Karpas-422 (cell line): ENCODE measurements around the gene ROBO2. TPM values are rescaled to one million over a fixed set of nuclear protein-coding genes. Genes with fewer than 3 reads are reported as not detected.
A peak's percentile ranks its signal among the peaks of the same experiment; 100 is the strongest.

ENCODE experiments used
- DNase-seq: peaks from one replicate; pipeline ENCODE4 v3.0.0-alpha.2; 2015
- H2AFZ ChIP-seq: fragments of 200-600 bp; sonication (generic); 2 replicates; pipeline ENCODE4 v1.6.1; 2014; ENCODE audit warnings: antibody characterized with exemption, low read length, mixed read lengths
- H3K27ac ChIP-seq: fragments of 200-600 bp; sonication (generic); 2 replicates; pipeline ENCODE4 v1.5.1; 2014; ENCODE audit warnings: mild to moderate bottlenecking, low read length, moderate library complexity
- H3K27me3 ChIP-seq: fragments of 200-600 bp; sonication (generic); 2 replicates; pipeline ENCODE4 v1.6.1; 2014; ENCODE audit warnings: low read length, mixed read lengths
- H3K36me3 ChIP-seq: fragments of 200-600 bp; sonication (generic); 2 replicates; pipeline ENCODE4 v1.6.1; 2014; ENCODE audit warnings: low read length, mixed read lengths; ENCODE audit not compliant: insufficient read depth
- H3K4me1 ChIP-seq: fragments of 200-600 bp; sonication (generic); 2 replicates; pipeline ENCODE4 v1.6.1; 2014; ENCODE audit warnings: mild to moderate bottlenecking, low read length, mixed read lengths
- H3K4me2 ChIP-seq: fragments of 200-600 bp; sonication (generic); 2 replicates; pipeline ENCODE4 v1.6.1; 2014; ENCODE audit warnings: low read length, low read depth, mild to moderate bottlenecking; ENCODE audit not compliant: poor library complexity, severe bottlenecking
- H3K4me3 ChIP-seq: fragments of 200-600 bp; sonication (generic); 2 replicates; pipeline ENCODE4 v1.5.1; 2014; ENCODE audit warnings: mild to moderate bottlenecking, antibody characterized with exemption, low read length, mixed read lengths
- H3K79me2 ChIP-seq: fragments of 200-600 bp; sonication (generic); 2 replicates; pipeline ENCODE4 v1.6.1; 2014; ENCODE audit warnings: mild to moderate bottlenecking, low read length, mixed read lengths
- H3K9ac ChIP-seq: fragments of 200-600 bp; sonication (generic); 2 replicates; pipeline ENCODE4 v1.6.0; 2014; ENCODE audit warnings: low read length
- H3K9me2 ChIP-seq: fragments of 200-600 bp; sonication (generic), shearing (Covaris generic); replicated peaks from 2 replicates; pipeline ENCODE4 v1.6.0; 2014; ENCODE audit warnings: mild to moderate bottlenecking, low read length, moderate library complexity; ENCODE audit not compliant: insufficient read depth
- H3K9me3 ChIP-seq: fragments of 300-700, 200-600 bp; sonication (generic); 2 replicates; pipeline ENCODE4 v1.6.1; 2014; ENCODE audit warnings: low read length, mixed read lengths
- H4K20me1 ChIP-seq: fragments of 200-600 bp; sonication (generic); 2 replicates; pipeline ENCODE4 v1.6.1; 2014; ENCODE audit warnings: mild to moderate bottlenecking, antibody characterized with exemption, low read length, low read depth; ENCODE audit not compliant: insufficient read depth
- total RNA-seq: library from RNA; depleted of rRNA; stranded (reverse); fragments of >200 nt; shearing (Covaris generic); gene quantifications from 2 replicates; pipeline ENCODE4 v1.2.3, GENCODE V29; 2014; ENCODE audit warnings: low replicate concordance

The ROBO2 gene
- total RNA-seq, 1 experiment from 2014 or later, result 262 TPM

DNA sequence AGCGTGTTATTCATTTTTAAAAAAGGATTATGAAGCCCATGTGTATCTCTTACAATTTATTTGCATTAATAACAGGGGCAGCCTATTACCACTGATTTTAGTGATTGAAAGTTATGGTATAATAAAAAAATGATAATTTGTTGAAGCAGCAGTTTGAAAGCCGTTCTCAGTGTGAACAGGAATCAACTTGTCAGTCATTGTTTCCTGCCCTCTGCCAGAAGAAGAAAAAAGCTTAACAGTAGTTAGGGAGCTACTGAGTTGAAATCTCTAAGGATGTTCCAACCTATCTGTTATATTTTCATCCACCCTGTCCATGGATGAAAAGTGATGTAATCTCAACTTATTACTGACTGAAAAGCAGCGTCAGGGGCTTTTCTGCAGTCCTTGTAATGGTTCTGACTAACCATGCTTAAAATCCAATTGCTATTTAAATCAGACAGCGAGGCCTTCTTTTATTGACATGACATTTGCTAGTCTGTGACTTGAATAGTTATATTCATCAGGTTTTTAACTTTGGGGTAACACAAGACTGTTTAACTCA, 486.7 kb downstream of the ROBO2 start:
- peaks cover 38% of the 10 kb centered on the region for H3K4me1 ChIP-seq
- H3K9me2 ChIP-seq, result no peaks in the 10 kb centered on the region
- no peaks in the 10 kb centered on the region for H3K79me2 ChIP-seq
- no peaks in the 10 kb centered on the region for H3K9me3 ChIP-seq
- no peaks in the 10 kb centered on the region for H4K20me1 ChIP-seq
- H2AFZ ChIP-seq, result peak overlapping the region; percentile 75
- no peak overlapping the region for H3K9ac ChIP-seq
- no peak overlapping the region for H3K27ac ChIP-seq
- H3K4me2 ChIP-seq, result no peak overlapping the region
- DNase-seq, result no peak
- H3K36me3 ChIP-seq, result no peaks in the 10 kb centered on the region
- H3K27me3 ChIP-seq, result no peaks in the 10 kb centered on the region
- no peak overlapping the region for H3K4me3 ChIP-seq

DNA sequence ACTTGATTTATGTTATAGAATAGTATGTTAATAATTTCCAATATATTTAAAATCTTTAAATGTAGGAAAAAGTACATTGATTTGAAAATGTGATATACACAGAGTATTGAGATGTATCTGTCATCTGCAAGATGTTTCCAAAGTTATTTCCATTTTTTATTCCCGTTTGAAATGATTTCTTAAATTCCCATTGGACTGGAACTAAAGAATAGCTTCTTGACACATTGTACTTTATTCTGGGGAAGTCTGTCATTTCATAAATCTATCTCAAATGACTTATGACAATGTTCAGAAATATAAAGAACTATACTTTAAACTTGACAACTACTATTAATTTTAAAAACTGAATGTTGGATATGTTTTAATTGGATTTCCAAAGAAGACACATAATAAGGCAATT, 489.6 kb downstream of the ROBO2 start:
- no peaks in the 10 kb centered on the region for H3K79me2 ChIP-seq
- peaks cover 32% of the 10 kb centered on the region for H3K4me1 ChIP-seq
- no peak overlapping the region for H3K4me2 ChIP-seq
- no peak overlapping the region for H3K27ac ChIP-seq
- no peaks in the 10 kb centered on the region for H3K36me3 ChIP-seq
- H4K20me1 ChIP-seq, result no peaks in the 10 kb centered on the region
- no peaks in the 10 kb centered on the region for H3K27me3 ChIP-seq
- H2AFZ ChIP-seq, result no peak overlapping the region
- no peaks in the 10 kb centered on the region for H3K9me3 ChIP-seq
- no peak overlapping the region for H3K9ac ChIP-seq
- DNase-seq, result no peak
- no peaks in the 10 kb centered on the region for H3K9me2 ChIP-seq
- H3K4me3 ChIP-seq, result no peak overlapping the region

DNA sequence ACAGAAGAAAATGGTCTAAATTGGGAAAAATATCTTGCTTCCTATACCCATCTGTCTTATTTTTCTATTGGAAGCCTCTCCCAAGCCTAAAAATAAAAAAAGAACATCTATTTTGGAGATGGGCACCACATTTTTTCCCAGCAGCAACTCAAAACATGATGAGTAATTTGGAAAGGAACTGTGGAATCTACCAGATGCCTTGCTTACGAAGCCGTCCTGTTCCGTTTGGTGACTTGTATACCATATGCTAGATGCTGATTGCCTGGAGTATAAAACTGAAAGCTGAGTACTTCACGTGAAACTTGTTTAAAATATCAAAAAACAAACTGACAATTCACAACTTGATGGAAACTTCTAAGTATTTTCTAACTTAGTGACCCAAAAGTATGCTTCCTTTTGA, 491.0 kb downstream of the ROBO2 start:
- Histone ChIP-seq H3K4me2 (peak overlapping the region; percentile 36), H3K9me2 (no peaks in the 10 kb centered on the region), H3K36me3 (no peaks in the 10 kb centered on the region), H3K4me1 (peaks cover 32% of the 10 kb centered on the region), H3K27ac (0 out of 2 replicates have a peak overlapping the region, but pooled peaks have one; percentile 23), H3K27me3 (no peaks in the 10 kb centered on the region), H4K20me1 (no peaks in the 10 kb centered on the region), H3K9ac (0 out of 2 replicates have a peak overlapping the region, but pooled peaks have one; percentile 0), H3K4me3 (no peak overlapping the region), H2AFZ (peak overlapping the region; percentile 59), H3K9me3 (no peaks in the 10 kb centered on the region), H3K79me2 (no peaks in the 10 kb centered on the region)
- peak; percentile 54 for DNase-seq

DNA sequence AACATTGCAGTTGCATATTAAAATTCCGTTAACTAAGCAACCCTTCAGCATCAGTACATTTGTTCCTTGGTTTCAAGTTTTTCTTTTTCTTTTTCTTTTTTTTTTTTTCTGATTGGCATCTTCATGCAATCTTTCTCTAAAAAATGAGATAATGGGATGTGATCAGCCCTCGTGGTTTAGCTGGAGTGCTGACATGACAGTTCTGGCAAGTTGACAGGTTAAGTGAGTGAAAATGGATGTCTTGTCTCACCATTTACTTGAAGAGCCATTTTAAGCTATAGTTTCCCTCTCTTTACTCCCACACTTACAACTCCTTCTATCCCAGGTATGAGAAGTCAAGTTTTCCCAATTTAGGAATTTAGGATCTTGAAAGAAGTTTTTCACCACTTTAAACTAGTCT, 495.2 kb downstream of the ROBO2 start:
- Histone ChIP-seq H3K79me2 (no peaks in the 10 kb centered on the region), H3K4me2 (no peak overlapping the region), H3K4me3 (no peak overlapping the region), H3K27ac (no peak overlapping the region), H3K36me3 (no peaks in the 10 kb centered on the region), H3K9me2 (no peaks in the 10 kb centered on the region), H3K4me1 (peaks cover 18% of the 10 kb centered on the region), H2AFZ (peak overlapping the region; percentile 73; the same call in 1 of the 2 replicates), H4K20me1 (no peaks in the 10 kb centered on the region), H3K27me3 (no peaks in the 10 kb centered on the region), H3K9me3 (no peaks in the 10 kb centered on the region), H3K9ac (no peak overlapping the region)
- DNase-seq, result no peak

DNA sequence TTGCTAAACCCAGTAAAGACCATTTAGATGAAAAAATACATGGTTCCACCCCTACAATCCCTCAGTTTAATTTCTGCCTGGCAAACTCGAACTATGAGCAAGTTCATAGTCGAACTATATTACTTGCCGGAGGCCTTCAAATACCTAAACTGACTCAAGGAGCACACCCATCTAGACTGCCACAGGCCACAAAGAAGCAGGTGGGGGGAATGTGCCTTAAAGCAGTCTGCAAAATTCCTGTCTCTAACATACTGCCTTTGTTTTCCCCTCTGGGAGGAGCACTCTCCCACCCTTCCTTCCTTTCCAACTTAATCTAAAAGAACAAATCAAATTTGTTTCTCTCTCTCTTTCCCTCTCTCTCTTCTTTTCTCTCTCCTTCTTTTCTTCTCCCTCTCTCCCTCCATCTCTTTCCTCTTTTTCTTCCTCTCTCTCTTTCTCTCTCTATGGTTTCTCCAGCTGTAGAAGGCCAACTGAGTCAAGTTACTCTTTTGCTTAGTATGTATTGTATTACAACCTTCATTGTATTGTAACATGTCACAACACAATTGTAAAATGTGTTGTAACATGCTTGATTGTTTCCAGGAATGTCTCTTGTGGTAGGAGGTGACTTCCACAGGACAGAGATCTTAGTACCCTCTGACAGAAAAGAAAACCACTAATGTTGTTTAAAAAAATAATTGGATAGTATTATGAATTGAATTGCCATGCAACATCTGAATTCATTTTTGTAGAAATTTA, 496.3 kb downstream of the ROBO2 start:
- Histone ChIP-seq H3K27me3 (no peaks in the 10 kb centered on the region), H3K36me3 (no peaks in the 10 kb centered on the region), H4K20me1 (no peaks in the 10 kb centered on the region), H3K27ac (no peak overlapping the region), H3K9me3 (no peaks in the 10 kb centered on the region), H3K4me3 (no peak overlapping the region), H3K4me1 (peaks cover 14% of the 10 kb centered on the region), H3K79me2 (no peaks in the 10 kb centered on the region), H3K9ac (no peak overlapping the region), H3K9me2 (no peaks in the 10 kb centered on the region), H3K4me2 (no peak overlapping the region), H2AFZ (peak overlapping the region; percentile 81)
- DNase-seq, result no peak

DNA sequence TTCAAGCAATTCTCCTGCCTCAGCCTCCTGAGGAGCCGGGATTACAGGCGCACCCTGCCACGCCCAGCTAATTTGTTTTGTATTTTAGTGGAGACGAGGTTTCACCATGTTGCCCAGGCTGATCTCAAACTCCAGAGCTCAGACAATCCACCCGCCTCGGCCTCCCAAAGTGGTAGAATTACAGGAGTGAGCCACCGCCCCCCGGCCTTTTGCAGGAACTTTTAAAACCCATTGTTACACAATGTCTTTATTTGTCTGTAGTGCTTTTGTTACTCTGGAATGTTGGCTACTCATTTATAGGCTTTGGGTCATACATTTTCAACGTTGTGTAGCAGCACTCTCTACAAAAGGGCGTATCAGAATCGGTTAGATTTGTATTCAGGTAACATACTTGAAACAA, 499.1 kb downstream of the ROBO2 start:
- Histone ChIP-seq H3K27me3 (no peaks in the 10 kb centered on the region), H3K4me3 (no peak overlapping the region), H3K4me2 (no peak overlapping the region), H3K36me3 (no peaks in the 10 kb centered on the region), H3K9ac (no peak overlapping the region), H3K4me1 (peaks cover 15% of the 10 kb centered on the region), H3K79me2 (no peaks in the 10 kb centered on the region), H3K9me2 (no peaks in the 10 kb centered on the region), H4K20me1 (no peaks in the 10 kb centered on the region), H2AFZ (no peak overlapping the region), H3K9me3 (no peaks in the 10 kb centered on the region), H3K27ac (no peak overlapping the region)
- DNase-seq, result no peak

DNA sequence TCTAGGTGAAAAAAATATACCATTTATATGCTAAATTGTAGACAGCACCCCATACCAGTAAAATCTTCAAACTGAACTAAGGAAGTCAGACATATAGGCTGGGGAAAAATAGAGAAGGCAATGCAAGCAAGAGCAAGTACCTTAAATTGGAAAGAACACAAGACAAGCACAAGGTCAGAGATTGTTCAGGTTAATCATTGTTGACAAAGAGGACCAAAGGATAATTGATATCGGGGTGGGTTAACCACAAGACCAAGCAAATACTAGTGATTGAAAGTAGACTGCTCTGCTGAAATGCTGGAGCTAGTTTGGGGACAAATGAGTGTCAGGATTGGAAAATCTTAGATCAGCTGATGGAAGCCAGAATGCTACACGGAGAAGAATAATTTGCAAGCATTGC, 499.8 kb downstream of the ROBO2 start:
- Histone ChIP-seq H3K9me3 (no peaks in the 10 kb centered on the region), H3K27me3 (no peaks in the 10 kb centered on the region), H4K20me1 (no peaks in the 10 kb centered on the region), H3K79me2 (no peaks in the 10 kb centered on the region), H3K4me1 (peaks cover 15% of the 10 kb centered on the region), H3K4me2 (no peak overlapping the region), H3K9ac (no peak overlapping the region), H3K9me2 (no peaks in the 10 kb centered on the region), H2AFZ (peak overlapping the region; percentile 47), H3K27ac (no peak overlapping the region), H3K4me3 (no peak overlapping the region), H3K36me3 (no peaks in the 10 kb centered on the region)
- no peak for DNase-seq

DNA sequence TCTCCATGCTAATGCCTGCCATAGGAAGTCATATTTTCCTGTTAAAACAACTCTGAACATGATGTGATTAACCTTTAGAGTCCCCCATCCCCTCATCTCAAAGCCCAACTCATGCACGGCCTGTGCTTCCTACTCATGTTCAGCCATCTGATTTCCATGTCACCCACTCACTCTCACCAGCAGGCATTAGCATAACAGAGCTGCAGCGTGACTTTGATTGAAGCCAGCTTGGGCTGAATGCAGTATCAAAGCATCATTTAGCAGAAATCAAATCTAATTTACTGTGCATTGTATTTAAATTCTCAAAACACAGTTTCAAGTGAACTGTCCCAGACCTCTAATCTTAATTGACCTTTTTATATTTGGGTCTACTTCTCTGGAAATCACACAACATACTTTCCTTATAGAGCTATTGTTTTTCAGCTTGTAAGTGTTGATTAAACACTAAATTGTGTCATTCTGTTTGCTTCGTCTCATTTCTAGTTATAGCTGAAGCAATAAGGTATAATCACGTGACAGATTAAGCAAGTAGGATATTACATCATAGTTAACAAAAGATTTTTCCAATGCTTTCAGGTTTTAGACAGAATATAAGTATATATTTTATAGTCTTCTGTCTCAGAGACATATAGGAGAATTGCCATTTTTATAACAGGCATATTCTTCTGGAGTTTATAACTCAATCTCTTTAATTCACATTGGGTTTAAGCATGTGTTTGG, 501.5 kb downstream of the ROBO2 start:
- Histone ChIP-seq H3K4me3 (no peak overlapping the region), H3K9me3 (no peaks in the 10 kb centered on the region), H3K4me2 (no peak overlapping the region), H2AFZ (peak overlapping the region; percentile 63), H3K79me2 (no peaks in the 10 kb centered on the region), H4K20me1 (no peaks in the 10 kb centered on the region), H3K27ac (no peak overlapping the region), H3K9me2 (no peaks in the 10 kb centered on the region), H3K9ac (no peak overlapping the region), H3K27me3 (no peaks in the 10 kb centered on the region), H3K4me1 (peaks cover 19% of the 10 kb centered on the region), H3K36me3 (no peaks in the 10 kb centered on the region)
- DNase-seq, result peak; percentile 61
